Kidney capillary endothelial cell (primary cell): ENCODE results near the gene PSMD3.
"Not testable (repeated sequence)": the region's sequence is repeated elsewhere in the genome, so short reads cannot be mapped to it uniquely, and the experiment has no call there.

Experiments used
- DNase-seq: peaks from one replicate; pipeline ENCODE4 v3.0.0-alpha.2; 2018; ENCODE audit warnings: low spot score

The PSMD3 gene

DNA sequence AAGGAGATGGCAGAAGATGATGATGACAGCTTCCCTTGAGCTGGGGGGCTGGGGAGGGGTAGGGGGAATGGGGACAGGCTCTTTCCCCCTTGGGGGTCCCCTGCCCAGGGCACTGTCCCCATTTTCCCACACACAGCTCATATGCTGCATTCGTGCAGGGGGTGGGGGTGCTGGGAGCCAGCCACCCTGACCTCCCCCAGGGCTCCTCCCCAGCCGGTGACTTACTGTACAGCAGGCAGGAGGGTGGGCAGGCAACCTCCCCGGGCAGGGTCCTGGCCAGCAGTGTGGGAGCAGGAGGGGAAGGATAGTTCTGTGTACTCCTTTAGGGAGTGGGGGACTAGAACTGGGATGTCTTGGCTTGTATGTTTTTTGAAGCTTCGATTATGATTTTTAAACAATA lies 16.9 kb downstream of the PSMD3 start:
- no peak for DNase-seq

GRCh38 chr17:39999067-39999466 lies 18.5 kb downstream of the PSMD3 start:
- no peak for DNase-seq

GRCh38 chr17:40000161-40000560 lies 19.6 kb downstream of the PSMD3 start:
- DNase-seq: no peak

DNA sequence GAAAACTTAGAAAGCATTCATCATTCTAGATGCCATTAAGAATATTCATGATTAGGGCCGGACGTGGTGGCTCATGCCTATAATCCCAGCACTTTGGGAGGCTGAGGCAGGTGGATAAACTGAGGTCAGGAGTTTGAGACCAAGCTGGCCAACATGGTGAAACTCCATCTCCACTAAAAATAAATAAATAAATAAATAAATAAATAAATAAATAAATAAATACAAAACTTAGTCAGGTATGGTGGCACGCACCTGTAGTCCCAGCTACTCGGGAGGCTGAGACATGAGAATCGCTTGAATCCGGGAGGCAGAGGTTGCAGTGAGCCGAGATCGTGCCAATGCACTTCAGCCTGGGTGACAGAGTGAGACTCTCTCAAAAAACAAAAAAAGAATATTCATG lies 20.7 kb downstream of the PSMD3 start:
- DNase-seq: not testable (repeated sequence)

DNA sequence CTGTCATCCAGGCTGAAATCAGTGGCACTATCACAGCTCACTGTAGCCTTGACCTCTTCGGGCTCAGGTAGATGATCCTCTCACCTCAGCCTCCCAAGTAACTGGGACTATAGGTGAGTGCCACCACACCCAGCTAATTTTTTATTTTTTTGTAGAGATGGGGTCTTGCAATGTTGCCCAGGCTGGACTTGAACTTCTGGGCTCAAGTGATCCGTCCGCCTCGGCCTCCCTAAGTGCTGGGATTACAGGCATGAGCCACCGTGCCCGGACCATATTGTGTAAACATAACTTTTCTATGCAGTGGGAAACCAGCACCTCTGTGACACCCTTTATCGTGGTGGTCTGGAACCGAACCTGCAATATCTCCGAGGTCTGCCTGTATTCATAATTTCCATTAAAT lies 23.5 kb downstream of the PSMD3 start:
- no peak for DNase-seq

DNA sequence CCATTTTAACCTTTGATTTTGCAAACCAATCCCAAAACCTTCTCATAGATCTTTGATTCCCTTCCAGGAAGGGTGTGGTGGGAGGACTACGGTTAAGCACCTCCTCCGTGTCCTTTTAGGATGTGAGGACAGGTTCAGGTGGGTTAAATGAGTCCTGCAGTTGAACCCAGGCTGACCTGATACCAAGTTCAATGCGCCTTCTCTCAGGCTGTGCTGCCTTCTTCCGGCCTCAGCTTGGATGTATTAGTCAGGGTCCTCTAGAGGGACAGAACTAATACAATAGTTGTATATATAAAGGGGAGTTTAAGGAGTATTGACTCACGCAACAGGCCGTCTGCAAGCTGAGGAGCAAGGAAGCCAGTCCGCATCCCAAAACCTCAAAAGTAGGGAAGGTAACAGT lies 24.1 kb downstream of the PSMD3 start:
- no peak for DNase-seq

GRCh38 chr17:40005520-40005919 lies 24.9 kb downstream of the PSMD3 start:
- DNase-seq: no peak

- not testable (repeated sequence) for DNase-seq
These were observed 30.4 kb downstream of the PSMD3 start for GRCh38 chr17:40010946-40011500.

DNA sequence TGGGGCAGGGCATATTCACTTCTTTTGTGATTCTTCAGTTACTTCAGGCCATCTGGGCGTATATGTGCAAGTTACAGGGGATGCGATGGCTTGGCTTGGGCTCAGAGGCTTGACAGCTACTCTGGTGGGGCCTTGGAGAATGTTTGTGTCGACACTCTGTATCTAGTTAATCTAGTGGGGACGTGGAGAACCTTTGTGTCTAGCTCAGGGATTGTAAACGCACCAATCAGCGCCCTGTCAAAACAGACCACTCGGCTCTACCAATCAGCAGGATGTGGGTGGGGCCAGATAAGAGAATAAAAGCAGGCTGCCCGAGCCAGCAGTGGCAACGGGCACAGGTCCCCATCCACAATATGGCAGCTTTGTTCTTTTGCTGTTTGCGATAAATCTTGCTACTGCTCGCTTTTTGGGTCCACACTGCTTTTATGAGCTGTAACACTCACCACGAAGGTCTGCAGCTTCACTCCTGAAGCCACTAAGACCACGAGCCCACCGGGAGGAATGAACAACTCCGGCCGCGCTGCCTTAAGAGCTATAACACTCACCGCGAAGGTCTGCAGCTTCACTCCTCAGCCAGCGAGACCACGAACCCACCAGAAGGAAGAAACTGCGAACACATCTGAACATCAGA lies 31.5 kb downstream of the PSMD3 start:
- DNase-seq: not testable (repeated sequence)

GRCh38 chr17:40014375-40014980 lies 33.9 kb downstream of the PSMD3 start:
- peak; percentile 70 for DNase-seq

GRCh38 chr17:40015005-40015997 lies 34.7 kb downstream of the PSMD3 start, which contains the start of gene CSF3:
Gene CSF3 (plus strand): TSS chr17:40015440. CDS start chr17:40015475, 35 bp downstream.
- DNase-seq: no peak

DNA sequence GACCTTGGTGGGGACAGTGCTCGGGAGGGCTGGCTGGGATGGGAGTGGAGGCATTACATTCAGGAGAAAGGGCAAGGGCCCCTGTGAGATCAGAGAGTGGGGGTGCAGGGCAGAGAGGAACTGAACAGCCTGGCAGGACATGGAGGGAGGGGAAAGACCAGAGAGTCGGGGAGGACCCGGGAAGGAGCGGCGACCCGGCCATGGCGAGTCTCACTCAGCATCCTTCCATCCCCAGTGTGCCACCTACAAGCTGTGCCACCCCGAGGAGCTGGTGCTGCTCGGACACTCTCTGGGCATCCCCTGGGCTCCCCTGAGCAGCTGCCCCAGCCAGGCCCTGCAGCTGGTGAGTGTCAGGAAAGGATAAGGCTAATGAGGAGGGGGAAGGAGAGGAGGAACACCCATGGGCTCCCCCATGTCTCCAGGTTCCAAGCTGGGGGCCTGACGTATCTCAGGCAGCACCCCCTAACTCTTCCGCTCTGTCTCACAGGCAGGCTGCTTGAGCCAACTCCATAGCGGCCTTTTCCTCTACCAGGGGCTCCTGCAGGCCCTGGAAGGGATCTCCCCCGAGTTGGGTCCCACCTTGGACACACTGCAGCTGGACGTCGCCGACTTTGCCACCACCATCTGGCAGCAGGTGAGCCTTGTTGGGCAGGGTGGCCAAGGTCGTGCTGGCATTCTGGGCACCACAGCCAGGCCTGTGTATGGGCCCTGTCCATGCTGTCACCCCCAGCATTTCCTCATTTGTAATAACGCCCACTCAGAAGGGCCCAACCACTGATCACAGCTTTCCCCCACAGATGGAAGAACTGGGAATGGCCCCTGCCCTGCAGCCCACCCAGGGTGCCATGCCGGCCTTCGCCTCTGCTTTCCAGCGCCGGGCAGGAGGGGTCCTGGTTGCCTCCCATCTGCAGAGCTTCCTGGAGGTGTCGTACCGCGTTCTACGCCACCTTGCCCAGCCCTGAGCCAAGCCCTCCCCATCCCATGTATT lies 35.7 kb downstream of the PSMD3 start:
- DNase-seq: no peak

- no peak for DNase-seq
These were observed 36.9 kb downstream of the PSMD3 start for GRCh38 chr17:40017422-40018080.

DNA sequence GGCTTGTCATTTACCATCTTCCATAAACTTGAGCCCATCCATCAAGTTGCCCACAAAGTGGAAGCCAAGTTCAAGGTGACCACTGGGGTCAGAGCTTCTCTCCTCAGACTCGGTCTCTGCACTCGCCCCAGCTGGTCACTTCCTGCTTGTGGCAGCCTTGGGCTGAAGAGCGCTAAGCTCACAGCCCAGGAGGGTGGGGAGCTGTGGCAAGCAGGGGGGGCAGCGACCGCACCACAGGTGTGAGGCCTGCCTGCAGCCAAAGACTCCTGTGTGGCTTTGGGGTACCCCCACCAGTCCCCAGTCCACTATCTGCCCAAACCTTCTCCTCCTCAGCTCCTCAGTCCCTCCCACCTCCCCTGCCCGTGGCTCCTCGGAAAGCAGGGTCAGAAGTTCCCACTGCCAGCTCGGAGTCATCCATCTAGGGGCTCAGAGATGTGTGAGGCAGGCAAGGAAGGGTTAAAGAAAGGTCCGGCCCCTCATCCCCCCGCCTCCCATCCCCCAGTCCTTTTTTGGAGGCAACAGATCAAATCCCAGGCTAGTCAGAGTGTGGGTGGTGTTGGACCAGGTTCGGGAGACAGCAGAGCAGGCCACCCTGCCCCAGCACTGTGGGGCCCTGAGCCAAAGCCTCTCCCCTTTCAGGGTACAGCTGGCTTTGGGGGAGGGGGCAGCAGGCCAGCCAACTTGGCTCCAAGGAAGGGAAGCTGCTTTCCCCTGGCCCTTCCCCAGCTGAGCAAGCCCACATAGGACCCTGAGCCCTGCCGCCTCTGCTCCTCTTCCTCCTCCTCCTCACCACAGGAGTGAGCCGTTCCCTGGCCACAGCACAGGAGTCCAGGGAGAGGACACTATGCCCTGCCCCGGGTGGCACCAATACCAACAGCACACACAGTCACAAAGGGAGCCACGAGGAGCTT lies 37.9 kb downstream of the PSMD3 start:
- DNase-seq: no peak

DNA sequence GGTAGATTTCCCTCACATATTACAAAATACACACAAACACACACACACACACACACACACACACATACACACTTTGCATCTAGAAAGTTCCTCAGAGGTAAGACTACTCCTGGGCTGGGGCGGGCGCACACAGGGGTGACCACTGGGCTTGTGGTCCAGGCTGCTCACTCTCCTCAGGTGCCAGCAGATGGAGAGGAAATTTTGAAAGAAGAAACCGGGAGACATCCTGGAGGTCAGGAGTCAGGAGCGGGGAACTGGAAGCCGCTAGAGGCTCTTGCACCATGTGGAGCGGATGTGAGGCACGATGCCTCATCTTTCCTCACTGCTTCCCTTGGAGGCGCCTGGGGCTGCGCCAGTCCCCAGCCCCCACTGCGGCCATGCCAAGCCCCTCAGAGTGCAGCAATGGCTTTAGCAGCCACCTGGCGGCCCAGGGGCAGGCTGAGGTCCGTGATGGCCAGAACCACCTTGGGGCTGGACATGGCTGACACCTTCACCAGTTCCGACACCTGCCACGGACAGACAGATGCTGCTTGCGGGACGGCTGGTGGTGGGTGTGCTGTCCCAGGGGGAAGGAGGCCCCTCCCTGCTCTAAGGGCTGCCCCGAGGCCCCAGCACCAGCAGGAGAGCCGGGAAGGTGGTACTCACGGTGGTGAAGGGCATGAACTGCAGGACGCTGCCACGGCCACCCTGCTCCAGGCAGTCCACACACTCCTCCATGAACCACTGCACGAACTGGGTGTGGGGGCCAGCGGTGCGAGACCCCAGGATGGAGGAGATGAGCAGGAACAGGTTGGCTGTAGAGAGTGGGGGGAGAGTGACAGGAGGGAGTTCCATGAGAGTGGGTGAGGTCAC lies 38.8 kb downstream of the PSMD3 start:
- DNase-seq: peak; percentile 83

DNA sequence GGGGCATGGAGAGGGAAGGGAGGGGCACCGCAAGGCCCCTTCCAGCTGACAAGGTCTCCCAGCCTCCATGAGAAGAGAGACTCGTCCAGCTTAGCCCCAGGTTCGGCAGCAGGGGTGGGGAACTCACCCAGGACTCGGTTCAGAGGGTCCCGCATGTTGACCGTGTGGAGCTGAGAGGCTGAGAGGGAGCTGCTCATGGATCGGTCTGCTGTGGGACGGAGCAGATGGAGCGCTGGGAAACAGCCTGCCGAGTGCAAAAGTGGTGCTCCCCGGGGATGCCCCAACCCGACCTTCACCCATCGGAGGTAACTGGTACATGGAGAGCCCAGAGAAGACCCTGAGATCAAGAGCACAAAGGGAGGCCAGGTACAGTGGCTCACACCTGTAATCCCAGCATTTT lies 39.5 kb downstream of the PSMD3 start:
- DNase-seq: no peak

- DNase-seq: peak; percentile 81
These were observed 40.9 kb downstream of the PSMD3 start for GRCh38 chr17:40021451-40021971.

GRCh38 chr17:40022497-40022896 lies 41.9 kb downstream of the PSMD3 start:
- no peak for DNase-seq
